ENCODE data around the gene SMOC2.

Gene SMOC2

DNA sequence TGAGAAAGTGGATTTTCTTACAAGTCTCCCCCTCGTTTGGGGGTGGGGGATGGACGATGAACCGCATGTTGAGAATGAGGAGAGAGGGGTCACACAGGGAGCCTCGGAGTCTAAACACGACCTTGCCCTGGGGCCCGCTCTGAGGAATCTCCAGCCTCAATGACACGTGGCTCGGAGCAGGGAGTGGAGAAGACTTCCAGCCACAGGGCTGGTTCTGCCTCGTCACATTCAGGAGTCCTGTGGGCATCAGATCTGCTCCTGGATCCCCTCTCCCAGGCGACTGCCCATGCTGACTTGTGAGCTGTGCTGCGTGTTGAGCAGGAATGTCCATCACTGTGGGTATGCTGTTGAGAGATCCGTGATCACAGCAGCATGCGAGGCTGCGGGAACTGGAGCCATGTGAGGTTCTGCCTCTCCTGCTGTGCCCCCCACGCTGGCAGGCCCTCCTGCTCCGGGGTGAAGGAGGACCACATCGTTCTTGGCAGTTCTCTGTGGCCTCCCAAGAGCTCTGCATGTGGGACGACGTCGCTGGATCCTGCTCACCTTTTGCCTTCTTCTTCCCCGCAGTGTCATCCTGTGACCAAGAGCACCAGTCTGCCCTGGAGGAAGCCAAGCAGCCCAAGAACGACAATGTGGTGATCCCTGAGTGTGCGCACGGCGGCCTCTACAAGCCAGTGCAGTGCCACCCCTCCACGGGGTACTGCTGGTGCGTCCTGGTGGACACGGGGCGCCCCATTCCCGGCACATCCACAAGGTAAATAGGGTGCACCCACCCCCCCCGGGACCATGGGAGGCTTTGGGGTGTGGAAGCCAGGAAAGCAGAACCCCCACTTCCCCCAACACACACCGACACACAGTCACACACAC is 157.5 kb downstream of the SMOC2 start:
- Mint-ChIP-seq H3K4me1 (ENCODE audit: low read depth) (no peaks in the 10 kb centered on the region), H3K27ac (no peak overlapping the region), H3K9me3 (peaks cover 20% of the 10 kb centered on the region), H3K27me3 (ENCODE audit: low read depth) (no peaks in the 10 kb centered on the region), H3K36me3 (ENCODE audit: low read depth) (no peaks in the 10 kb centered on the region), H3K4me3 (no peak overlapping the region)

DNA sequence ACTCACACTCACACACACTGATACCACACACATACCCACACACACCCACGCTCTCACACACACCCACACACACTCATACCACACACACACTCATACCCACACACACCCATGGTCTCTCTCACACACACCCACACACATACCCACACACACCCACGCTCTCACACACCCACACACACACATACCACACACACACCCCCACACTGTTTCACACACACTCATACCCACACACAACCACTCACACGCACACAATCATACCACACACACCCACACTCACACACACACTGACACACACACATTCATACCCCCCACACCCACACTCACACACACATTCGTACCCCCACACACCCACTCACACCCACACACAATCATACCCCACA is 158.1 kb downstream of the SMOC2 start:
- H3K4me1 Mint-ChIP-seq (ENCODE audit: low read depth), result no peaks in the 10 kb centered on the region
- H3K9me3 Mint-ChIP-seq, result peaks cover 20% of the 10 kb centered on the region
- H3K27me3 Mint-ChIP-seq (ENCODE audit: low read depth), result no peaks in the 10 kb centered on the region
- no peaks in the 10 kb centered on the region for H3K36me3 Mint-ChIP-seq (ENCODE audit: low read depth)
- no peak overlapping the region for H3K4me3 Mint-ChIP-seq
- H3K27ac Mint-ChIP-seq, result no peak overlapping the region

DNA sequence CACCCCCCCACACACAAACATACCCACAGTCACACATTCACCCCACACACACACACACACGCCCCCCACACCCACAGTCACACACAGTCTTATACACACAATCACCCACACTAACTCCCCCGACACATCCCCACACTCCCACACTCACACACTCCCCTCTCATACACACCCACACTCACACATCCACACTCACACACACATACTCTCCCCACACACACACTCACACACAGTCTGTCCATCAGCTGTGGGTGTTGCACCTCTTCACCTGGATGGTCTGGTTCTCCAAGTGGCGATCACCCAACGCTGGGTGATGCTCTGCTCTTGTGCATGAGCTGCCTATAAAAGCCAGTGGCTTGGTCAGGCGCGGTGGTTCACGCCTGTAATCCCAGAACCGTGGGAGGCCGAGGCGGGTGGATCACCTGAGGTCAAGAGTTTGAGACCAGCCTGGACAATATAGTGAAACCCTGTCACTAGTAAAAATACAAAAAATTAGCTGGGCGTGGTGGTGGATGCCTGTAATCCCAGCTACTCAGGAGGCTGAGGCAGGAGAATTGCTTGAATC is 158.9 kb downstream of the SMOC2 start:
- Mint-ChIP-seq H3K27ac (no peak overlapping the region), H3K36me3 (ENCODE audit: low read depth) (no peaks in the 10 kb centered on the region), H3K4me3 (no peak overlapping the region), H3K4me1 (ENCODE audit: low read depth) (no peaks in the 10 kb centered on the region), H3K27me3 (ENCODE audit: low read depth) (no peaks in the 10 kb centered on the region), H3K9me3 (peaks cover 20% of the 10 kb centered on the region)

DNA sequence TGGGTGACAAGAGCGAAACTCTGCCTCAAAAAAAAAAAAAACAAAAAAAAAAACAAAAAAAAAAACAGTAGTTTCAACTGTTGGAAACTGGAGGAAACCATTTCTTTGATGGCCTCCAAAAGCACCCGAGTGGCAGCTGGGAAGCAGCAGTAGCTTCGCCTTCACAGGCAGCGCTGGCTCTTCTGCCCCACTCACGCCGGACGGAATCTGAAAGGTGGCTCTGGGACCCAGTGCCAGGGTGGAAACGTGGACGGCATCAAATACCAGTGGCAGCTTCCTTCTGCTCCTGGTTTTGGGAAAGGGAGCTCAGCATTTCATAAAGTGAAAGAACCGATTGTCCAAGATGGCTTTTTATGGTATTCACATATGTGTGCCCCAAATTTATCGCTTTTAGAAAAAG is 159.4 kb downstream of the SMOC2 start:
- Mint-ChIP-seq H3K27ac (no peak overlapping the region), H3K4me3 (no peak overlapping the region), H3K4me1 (ENCODE audit: low read depth) (no peaks in the 10 kb centered on the region), H3K36me3 (ENCODE audit: low read depth) (no peaks in the 10 kb centered on the region), H3K9me3 (peaks cover 17% of the 10 kb centered on the region), H3K27me3 (ENCODE audit: low read depth) (no peaks in the 10 kb centered on the region)

DNA sequence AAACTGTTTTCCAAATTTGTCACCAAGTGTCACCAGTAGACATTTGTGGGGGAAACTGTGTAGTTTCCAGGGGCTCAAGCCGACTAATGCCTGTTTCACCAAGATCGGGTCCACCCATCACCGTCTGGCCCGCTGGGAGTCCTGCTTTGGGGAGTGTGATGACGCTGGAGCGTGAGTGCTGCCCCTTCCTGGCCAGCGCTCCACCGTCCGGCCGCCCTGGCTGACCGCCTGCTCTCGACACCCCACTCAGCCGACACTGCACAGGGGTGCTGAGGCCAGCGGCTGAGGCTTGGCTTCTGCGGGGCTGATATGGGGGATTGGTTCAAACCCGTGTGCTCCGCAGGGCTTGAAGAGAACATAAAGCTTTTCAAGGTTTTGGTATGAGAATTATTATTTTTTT is 160.1 kb downstream of the SMOC2 start:
- H3K27me3 Mint-ChIP-seq (ENCODE audit: low read depth), result no peaks in the 10 kb centered on the region
- H3K4me1 Mint-ChIP-seq (ENCODE audit: low read depth), result no peaks in the 10 kb centered on the region
- H3K36me3 Mint-ChIP-seq (ENCODE audit: low read depth), result no peaks in the 10 kb centered on the region
- H3K9me3 Mint-ChIP-seq, result peaks cover 15% of the 10 kb centered on the region
- H3K27ac Mint-ChIP-seq, result no peak overlapping the region
- no peak overlapping the region for H3K4me3 Mint-ChIP-seq

DNA sequence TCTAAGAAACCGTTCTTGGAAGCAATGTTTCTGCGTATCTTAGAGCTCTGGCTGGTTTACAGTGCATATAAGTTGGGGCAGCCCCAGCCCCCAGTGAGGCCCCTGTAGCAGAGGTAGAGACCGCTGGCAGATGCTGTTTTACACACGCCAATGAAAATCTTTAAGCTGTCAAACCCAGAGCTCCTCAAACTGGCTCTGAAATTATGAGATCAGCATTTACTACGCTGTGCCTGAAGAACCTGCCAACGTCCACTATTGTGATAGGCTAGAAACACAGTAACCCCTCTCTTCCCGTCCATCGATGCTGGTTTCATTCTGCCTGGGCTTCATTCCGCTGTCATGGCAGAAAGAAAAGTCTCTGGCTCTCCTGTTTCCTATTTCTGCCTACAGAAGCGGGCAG is 160.6 kb downstream of the SMOC2 start:
- Mint-ChIP-seq H3K9me3 (peaks cover 15% of the 10 kb centered on the region), H3K36me3 (ENCODE audit: low read depth) (no peaks in the 10 kb centered on the region), H3K27ac (no peak overlapping the region), H3K4me1 (ENCODE audit: low read depth) (no peaks in the 10 kb centered on the region), H3K27me3 (ENCODE audit: low read depth) (no peaks in the 10 kb centered on the region), H3K4me3 (no peak overlapping the region)

DNA sequence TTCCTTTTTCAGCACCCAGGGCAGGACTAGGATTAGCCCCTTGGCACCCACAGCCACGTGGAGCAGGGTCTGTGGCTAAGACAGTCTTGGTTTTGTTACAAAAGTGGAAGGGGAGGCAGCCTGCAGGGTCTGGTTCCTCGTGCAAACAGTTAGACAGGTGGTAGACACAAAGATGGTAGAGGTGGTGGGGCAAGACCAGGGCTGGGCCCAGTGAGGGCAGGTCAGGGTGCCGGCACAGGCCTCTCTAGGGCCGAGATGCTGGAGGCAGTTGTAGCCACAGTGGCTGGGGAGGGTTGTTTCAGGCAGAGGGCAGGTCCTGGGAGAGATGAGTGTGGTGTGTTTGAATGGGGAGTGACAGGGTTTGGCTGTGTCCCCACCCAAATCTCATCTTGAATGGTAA is 161.6 kb downstream of the SMOC2 start:
- Mint-ChIP-seq H3K36me3 (ENCODE audit: low read depth) (no peaks in the 10 kb centered on the region), H3K27me3 (ENCODE audit: low read depth) (no peaks in the 10 kb centered on the region), H3K9me3 (peaks cover 11% of the 10 kb centered on the region), H3K4me1 (ENCODE audit: low read depth) (no peaks in the 10 kb centered on the region), H3K4me3 (no peak overlapping the region), H3K27ac (no peak overlapping the region)

DNA sequence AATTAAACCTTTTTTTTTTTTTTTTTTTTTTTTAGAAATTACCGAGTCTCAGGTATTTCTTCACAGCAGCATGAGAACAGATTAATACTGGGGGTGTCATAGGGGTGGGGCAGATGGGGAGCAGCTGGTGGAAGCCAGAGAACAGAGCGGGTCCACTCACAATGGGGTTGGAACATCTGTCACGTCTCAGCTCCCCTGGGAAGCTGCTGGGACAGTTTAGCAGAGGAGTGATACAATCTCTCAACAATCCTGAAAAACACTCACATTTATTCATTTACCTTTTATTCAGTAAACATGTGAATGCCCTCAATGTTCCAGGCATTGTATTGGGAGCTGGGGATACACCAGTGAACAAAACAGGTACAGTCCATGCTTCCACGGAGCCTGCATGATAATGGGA is 162.2 kb downstream of the SMOC2 start:
- Mint-ChIP-seq H3K4me1 (ENCODE audit: low read depth) (no peaks in the 10 kb centered on the region), H3K27me3 (ENCODE audit: low read depth) (no peaks in the 10 kb centered on the region), H3K27ac (no peak overlapping the region), H3K9me3 (peaks cover 11% of the 10 kb centered on the region), H3K36me3 (ENCODE audit: low read depth) (no peaks in the 10 kb centered on the region), H3K4me3 (no peak overlapping the region)

DNA sequence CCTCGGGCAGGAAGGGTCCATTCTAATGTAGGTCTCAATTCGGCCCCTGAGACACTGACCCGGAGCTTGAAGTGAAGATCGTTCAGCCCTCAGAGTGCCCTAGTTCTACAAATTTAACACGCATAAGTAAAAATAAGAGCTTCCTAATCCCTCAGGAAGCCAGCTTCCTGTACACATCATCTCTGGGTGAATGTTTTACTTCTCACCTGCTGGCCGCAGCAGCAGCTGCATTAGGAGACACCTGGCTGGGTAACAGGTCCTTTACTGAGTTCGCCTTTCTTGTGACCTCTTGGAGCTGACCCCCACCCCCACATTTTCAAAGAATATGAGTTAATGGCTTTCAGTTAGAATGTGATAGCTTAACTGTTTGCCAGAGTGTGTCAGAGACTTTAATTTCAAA is 165.0 kb downstream of the SMOC2 start:
- no peaks in the 10 kb centered on the region for H3K36me3 Mint-ChIP-seq (ENCODE audit: low read depth)
- H3K27ac Mint-ChIP-seq, result no peak overlapping the region
- no peaks in the 10 kb centered on the region for H3K9me3 Mint-ChIP-seq
- no peaks in the 10 kb centered on the region for H3K4me1 Mint-ChIP-seq (ENCODE audit: low read depth)
- no peaks in the 10 kb centered on the region for H3K27me3 Mint-ChIP-seq (ENCODE audit: low read depth)
- H3K4me3 Mint-ChIP-seq, result no peak overlapping the region

DNA sequence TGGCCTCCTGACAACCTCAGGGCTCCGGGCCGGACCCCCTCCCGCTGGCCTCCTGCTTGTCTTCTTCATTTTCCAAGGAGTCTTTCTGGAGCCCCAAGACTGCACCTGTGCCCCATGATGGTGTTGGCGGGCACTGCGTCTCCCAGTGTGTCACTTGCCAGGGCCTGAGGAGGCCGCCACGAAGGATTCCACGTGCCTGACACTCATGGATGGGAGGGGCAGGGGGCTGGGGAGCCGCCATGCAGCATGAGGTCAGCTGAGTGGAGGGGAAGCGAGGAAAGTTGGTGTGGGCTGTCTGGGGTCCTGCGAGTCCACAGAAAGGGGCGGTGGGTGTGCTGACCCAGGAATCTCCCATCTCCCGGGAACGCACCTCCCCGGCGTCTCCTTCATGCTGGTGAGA is 165.7 kb downstream of the SMOC2 start:
- Mint-ChIP-seq H3K27ac (no peak overlapping the region), H3K4me1 (ENCODE audit: low read depth) (no peaks in the 10 kb centered on the region), H3K4me3 (no peak overlapping the region), H3K27me3 (ENCODE audit: low read depth) (no peaks in the 10 kb centered on the region), H3K36me3 (ENCODE audit: low read depth) (no peaks in the 10 kb centered on the region), H3K9me3 (no peaks in the 10 kb centered on the region)

DNA sequence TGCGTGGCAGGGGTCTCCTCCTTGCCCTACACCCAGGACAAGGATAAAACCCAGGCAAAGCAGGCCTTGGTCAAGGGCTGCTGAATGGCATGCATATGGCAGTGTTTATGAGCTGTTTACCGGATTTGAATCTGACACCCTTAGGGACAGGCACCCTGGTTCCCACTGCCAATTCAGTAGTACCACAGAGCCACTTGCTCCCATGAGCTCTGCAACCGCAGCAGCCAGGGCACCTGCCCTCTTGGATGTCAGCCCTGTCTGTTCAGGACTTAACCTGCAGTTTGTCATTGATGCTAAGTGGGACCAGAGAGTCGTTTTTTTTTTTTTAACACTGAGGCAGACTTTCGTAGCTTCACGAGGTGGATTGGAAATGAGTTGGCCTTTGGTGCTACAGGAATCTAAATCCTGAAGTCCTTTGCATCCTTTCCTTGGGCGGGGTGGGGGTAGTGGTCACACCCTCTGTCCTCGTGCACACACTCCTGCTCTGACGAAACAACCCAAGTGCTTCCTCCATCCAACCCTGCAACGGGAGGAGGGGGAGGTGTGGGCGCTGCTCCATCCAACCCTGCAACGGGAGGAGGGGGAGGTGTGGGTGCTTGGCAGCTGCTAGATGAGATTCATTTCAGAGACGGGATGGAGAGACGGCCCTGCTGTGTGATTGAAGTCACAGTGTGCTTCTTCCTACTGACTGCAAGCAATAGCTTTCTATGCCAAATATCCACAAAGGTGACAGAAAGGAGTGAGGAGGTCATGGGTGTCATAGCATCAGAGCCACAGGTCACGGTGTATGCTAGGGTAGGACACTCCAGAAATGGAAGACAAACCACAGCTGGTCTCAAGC is 166.5 kb downstream of the SMOC2 start:
- no peak overlapping the region for H3K4me3 Mint-ChIP-seq
- no peaks in the 10 kb centered on the region for H3K27me3 Mint-ChIP-seq (ENCODE audit: low read depth)
- no peaks in the 10 kb centered on the region for H3K36me3 Mint-ChIP-seq (ENCODE audit: low read depth)
- H3K27ac Mint-ChIP-seq, result no peak overlapping the region
- no peaks in the 10 kb centered on the region for H3K9me3 Mint-ChIP-seq
- H3K4me1 Mint-ChIP-seq (ENCODE audit: low read depth), result no peaks in the 10 kb centered on the region

DNA sequence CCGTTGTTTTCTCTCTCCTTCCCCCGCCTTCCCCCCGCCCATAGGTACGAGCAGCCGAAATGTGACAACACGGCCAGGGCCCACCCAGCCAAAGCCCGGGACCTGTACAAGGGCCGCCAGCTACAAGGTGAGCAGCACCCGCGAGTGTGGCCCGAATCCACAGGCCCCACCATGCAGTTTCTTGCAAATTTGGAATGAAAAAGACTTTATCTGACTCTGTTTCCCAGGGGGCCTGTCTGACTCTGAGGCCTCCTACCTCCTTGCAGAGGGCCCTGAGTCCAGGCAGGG is 167.1 kb downstream of the SMOC2 start:
- H3K4me3 Mint-ChIP-seq, result no peak overlapping the region
- no peaks in the 10 kb centered on the region for H3K36me3 Mint-ChIP-seq (ENCODE audit: low read depth)
- H3K4me1 Mint-ChIP-seq (ENCODE audit: low read depth), result no peaks in the 10 kb centered on the region
- no peak overlapping the region for H3K27ac Mint-ChIP-seq
- H3K9me3 Mint-ChIP-seq, result peaks cover 2% of the 10 kb centered on the region
- no peaks in the 10 kb centered on the region for H3K27me3 Mint-ChIP-seq (ENCODE audit: low read depth)

DNA sequence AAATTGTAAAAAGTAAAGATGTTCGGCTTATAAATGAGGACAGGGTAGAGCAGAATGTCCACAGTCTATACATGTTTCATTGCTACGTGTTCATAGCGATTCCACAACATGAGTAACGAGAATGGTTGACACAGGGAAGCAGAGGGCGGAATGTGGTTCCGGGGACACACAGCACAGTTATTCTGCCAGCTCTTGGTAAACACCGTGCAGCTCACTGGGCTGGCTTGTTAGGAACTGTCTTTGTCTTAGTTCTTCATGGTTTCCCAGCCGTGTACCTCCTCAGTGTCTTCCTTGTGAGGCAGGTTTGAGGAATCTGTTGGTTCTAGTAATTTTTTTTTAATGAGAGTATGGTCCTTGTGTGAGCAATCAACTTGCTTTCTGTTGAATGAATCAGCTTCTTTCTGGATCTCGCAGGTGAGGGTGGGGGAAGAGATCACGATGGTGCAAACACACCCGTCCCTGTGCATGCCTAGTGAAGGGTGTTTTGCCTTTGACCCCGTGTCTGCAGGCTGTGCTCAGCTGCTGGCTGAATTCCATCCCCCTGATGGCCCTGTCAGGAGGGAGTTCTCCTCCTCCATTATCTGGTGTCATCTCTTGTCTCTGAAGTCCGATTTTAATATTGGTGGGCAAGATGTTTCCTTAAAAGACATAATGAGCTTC is 168.2 kb downstream of the SMOC2 start:
- no peaks in the 10 kb centered on the region for H3K27me3 Mint-ChIP-seq (ENCODE audit: low read depth)
- no peaks in the 10 kb centered on the region for H3K4me1 Mint-ChIP-seq (ENCODE audit: low read depth)
- H3K9me3 Mint-ChIP-seq, result peaks cover 7% of the 10 kb centered on the region
- H3K27ac Mint-ChIP-seq, result no peak overlapping the region
- H3K36me3 Mint-ChIP-seq (ENCODE audit: low read depth), result no peaks in the 10 kb centered on the region
- H3K4me3 Mint-ChIP-seq, result no peak overlapping the region

DNA sequence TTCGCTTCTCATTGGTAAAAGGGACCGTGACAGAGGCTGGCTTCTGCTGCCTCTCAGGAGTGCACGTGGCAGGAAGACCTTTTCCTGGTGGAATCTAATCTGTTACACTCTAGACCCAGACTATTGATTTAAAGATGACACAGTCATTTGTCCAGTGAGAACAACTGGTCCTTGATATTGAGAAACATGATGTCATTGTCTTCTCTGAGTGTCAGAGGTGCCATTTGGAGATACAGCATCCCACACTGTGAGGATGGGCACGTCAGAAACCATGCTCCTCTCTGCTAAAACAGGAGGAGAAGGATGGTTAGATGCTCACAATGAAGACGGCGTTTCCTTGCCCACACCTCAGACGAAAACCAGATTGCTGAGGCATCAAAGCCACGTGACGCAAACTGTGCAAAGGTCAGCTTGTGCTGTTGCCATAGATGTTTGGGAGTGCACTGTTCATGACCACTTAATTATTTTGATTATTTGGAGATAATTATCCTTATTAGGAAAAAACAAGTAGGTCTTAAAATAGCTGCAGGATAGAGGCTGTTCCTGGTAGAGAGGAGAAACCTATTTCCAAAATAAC is 169.0 kb downstream of the SMOC2 start:
- Mint-ChIP-seq H3K27me3 (ENCODE audit: low read depth) (no peaks in the 10 kb centered on the region), H3K27ac (no peak overlapping the region), H3K4me3 (no peak overlapping the region), H3K9me3 (peaks cover 7% of the 10 kb centered on the region), H3K4me1 (ENCODE audit: low read depth) (no peaks in the 10 kb centered on the region), H3K36me3 (ENCODE audit: low read depth) (no peaks in the 10 kb centered on the region)
